ENCODE data around the gene NFILZ. TPM values are rescaled to one million over a fixed set of nuclear protein-coding genes. Genes with fewer than 3 reads are reported as not detected.

NFILZ gene
- not detected for total RNA-seq

- POLR2A ChIA-PET: no interaction called here
- CTCF ChIA-PET: interaction anchor here (1.5 to 1.6 kb wide), 2 partner anchors 12 to 64 kb away, joined by 4 read pairs; no protein-coding TSS in a partner anchor
Observed at GRCh38 chr19:8629996-8630683, at the start of gene NFILZ. NFILZ (plus strand) TSS chr19:8630633; CDS start chr19:8676766, 46,133 bp downstream.

- ChIA-PET POLR2A (interaction anchor here (0.6 to 5.9 kb wide), 5 partner anchors 66 to 947 kb away, joined by 3 to 31 read pairs (median 5); partner anchors contain the start of genes PCP2 and ZNF414), CTCF (interaction anchor here (0.6 to 6.6 kb wide), 48 partner anchors 9 to 1894 kb away, joined by 3 to 59 read pairs (median 4); partner anchors contain the start of genes HNRNPM, MARCHF2, OR2Z1 and ZNF414)
Observed at GRCh38 chr19:8580710-8581281, 49.6 kb upstream of the NFILZ start.

DNA sequence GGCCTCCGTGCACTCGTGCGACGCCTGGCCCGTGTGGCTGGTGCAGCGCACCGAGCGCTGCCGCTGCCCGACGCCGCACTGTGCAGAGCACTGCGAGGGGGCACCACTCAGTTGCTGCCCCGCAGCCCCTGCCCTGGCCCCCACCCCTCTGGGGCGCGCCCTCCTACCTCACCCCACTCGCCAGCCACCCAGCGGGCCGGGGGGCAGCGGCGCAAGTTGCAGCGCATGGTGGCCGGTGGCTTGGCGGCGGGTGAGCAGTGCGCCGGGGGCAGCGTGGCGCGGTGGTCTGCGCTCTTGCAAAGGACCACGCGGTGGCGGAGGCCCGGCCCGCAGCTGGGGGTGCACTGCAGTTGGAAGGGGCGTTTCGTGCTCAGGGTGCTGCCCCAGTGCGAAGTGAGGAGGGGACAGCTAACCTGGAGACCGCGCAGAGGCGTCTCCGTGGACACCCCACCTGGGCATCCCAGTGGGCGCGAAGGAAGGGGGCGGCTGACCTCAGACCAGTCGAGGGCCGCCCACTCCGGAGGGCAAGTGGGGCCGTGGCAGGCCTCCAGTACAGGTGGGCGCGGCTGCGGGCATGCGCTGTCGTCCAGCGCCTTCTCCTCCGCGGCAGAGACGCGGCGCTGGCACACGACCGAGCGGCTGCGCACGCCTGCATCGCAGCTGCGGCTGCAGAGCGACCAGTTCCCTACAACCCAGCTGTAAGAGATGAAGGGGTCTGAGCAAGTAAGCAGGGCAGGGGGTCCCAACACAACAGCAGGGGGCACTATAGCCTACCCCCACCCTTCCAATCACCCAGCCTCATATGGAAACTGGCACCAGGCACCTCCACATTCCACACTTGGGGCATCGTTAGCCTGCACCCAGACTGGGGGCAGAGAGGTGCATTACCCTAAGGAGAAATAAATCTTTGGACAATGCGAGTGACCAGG lies 45.2 kb upstream of the NFILZ start:
- ChIA-PET CTCF (interaction anchor here (0.5 to 1.3 kb wide), 2 partner anchors 41 to 230 kb away, joined by 3 to 4 read pairs; no protein-coding TSS in a partner anchor), POLR2A (no interaction called here)

DNA sequence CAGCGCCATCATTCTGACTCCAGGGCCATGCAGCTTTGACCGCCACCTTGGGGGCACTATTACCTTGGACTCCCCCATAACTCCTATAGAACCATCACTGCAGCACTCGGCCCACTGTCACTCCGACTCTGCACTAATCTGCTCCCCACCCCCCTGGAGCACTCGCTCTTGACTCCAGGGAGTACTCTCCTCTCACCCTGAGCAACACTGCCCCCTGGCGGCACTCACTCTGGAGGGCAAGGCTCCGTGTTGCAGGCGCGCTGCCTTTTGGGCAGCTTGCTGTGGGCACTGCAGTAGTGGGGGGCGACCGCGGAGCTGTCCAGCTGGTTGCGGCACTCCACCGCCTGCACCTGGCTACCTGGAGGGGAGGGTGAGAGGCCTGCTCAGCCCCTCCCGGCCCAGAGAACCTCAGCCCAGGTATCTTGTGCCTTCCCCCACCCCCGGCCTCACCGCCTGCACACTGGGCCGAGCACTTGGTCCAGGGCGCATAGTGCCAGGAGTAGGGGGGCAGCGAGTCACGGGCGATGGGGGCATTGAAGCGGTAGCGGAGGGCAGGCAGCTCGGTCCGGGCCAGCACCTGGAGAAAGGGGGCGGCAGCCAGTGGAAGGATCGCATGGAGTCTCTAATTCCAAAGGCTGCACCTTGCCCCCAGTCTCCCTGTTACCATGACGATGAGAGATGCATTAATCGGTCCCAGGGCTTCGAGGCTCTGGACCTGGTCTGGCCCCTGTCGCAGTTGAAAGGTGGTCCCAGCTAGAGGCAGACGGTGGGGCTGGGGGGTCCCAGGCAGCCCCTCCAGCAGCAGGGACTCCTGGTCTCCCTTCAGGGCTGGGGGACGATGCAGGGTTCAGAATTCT lies 44.3 kb upstream of the NFILZ start:
- POLR2A ChIA-PET: interaction anchor here (0.7 kb wide), 1 partner anchor 172 kb away, joined by 3 read pairs; no protein-coding TSS in a partner anchor
- CTCF ChIA-PET: interaction anchor here (0.5 to 3.2 kb wide), 7 partner anchors 8 to 231 kb away, joined by 3 to 14 read pairs (median 4); partner anchors contain the start of gene MYO1F

DNA sequence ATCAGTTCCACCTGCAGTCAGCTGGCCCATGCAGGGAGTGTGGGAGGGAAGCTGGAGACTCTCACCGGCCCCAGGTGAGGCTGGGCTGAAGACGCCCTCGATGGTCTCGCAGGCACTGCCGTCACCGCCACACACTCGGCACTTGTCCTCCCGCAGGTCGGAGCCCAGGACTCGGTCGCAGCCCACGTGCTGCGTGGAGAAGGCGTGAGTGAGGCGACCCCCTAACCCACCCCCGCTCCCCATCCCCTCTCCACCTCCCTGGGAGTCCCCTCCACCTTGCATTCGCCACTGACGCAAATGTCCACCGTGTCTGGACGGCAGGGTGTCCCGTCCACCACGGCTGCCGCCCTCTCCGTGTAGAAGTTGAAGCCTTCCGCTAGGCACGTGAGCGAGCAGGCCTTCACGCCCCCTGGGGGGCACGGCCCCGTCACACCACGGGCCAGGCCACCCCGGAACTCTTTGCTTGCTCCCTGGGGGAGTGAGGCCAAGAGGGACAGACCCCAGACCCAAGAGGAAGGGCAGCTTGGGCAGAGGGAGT lies 41.2 kb upstream of the NFILZ start:
- ChIA-PET CTCF (interaction anchor here (1.6 to 3.2 kb wide), 2 partner anchors 8 to 11 kb away, joined by 7 to 14 read pairs; partner anchors contain the start of gene MYO1F), POLR2A (no interaction called here)

DNA sequence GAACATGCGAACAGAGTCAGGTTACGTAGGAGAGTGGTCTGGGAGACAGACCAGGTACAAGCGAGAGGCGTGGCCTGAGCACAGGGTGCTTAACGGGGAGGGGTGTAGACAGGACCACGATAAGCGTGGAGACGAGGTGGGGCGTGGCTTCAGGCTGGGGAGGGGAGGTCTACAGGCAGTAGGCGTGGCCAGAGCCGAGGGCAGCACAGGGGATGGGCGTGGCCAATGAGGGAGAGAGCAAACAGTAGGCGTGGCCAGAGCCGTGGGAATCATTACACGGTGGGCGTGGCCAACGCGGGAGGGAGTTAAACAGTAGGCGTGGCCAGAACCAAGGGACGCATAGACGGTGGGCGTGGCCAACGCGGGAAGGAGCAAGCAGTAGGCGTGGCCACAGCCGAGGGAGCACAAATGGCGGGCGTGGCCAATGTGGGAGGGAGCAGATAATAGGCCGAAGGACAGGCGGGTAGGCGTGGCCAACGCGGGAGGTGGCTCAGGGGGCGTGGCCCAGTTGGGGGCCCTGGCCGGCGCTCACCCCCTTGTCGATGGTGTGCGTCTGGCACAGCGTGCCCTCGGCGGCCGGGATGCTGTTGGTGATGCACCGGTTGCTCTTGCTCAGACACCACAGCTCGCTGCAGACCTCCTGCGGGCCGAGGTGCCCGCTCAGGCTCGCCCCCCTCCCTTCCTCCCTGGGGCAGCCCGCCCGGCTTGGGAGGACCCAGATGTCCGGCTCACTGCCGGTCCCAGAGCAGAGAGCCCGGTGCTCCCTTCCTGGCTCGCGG lies 38.0 kb upstream of the NFILZ start:
- ChIA-PET POLR2A (no interaction called here), CTCF (interaction anchor here (1.1 to 5.3 kb wide), 3 partner anchors 12 to 22 kb away, joined by 3 to 59 read pairs (median 3); partner anchors contain the start of gene MYO1F)

DNA sequence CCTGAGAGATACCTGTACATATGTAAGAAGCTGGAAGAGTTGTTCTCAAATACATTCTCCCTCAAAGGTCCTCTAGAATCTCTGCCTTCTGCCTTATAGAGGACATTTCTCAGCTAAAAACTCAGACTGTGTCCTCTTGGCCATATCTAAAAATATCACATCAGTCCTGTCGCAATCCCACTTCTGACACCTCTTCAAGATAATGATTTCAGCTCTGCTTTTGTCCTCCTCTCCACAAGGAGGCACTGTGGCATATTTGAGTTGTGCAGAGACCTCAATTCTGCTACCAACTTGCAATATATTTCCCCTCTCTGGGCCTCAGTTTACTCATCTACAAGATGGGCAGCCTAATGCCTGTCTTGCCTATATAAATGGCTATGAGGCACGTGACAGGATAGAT lies 36.5 kb upstream of the NFILZ start:
- POLR2A ChIA-PET: no interaction called here
- CTCF ChIA-PET: interaction anchor here (1.1 to 5.3 kb wide), 2 partner anchors 14 to 25 kb away, joined by 4 to 59 read pairs; partner anchors contain the start of gene MYO1F

- ChIA-PET POLR2A (no interaction called here), CTCF (interaction anchor here (0.6 to 5.3 kb wide), 2 partner anchors 16 to 159 kb away, joined by 3 to 59 read pairs; partner anchors contain the start of gene MYO1F)
Observed at GRCh38 chr19:8595651-8596050, 34.8 kb upstream of the NFILZ start.

DNA sequence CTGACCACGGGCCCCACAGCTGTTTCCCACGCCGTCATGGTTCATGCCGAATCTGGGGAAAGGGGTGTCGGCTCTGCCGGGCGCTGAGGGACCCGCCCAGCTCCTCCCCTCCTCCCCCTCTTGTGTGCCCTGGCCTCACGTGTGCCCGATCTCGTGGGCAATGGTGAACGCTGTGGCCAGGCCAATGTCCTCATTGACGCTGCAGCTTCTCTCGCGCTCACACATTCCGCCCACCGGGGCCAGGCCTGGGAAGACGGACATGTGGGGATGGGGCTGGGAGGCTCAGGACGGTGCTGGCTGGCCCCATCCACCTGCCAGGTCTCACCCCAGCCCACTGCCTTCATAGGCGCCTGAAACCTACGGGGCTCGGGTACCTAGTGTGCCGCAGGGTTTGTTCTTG lies 34.3 kb upstream of the NFILZ start:
- ChIA-PET CTCF (interaction anchor here (0.6 to 5.3 kb wide), 2 partner anchors 16 to 159 kb away, joined by 3 to 59 read pairs; partner anchors contain the start of gene MYO1F), POLR2A (no interaction called here)

DNA sequence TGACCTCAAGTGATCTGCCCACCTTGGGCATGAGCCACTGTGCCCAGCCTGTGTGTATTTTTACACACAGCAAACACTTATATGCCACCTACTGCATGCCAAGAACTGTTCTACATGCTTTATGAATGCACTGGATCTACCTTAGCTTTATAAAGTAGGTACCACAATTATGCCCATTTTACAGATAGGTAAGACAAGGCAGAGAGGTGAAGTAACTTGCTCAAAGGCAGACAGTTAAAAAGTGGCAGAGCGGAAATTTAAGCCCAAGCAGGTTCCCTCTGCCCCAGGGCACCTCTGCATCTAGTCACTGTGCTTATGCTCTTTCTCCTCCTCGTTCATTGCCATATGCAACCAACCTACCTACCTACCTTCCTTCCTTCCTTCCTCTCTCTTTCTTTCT lies 30.4 kb upstream of the NFILZ start:
- ChIA-PET POLR2A (no interaction called here), CTCF (no interaction called here)

DNA sequence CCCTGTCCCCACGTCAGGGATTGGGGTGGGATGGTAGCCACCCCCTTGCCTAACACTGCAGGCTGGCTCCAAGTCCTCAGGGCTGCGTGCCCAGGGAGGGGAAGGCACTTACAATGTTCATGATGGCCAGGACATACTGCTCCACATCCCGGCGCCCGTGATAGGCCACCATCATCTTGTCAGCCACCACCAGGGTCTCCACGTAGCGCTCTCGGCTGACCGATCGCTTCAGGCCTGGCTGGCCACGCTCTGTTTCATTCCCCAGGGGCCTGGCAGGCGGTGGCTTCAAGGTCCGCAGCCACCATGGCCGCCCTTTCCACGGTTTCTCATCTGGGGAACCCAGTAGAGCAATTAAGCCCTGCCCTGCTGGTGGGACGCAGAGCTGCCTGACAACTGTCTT lies 29.6 kb upstream of the NFILZ start:
- POLR2A ChIA-PET: no interaction called here
- CTCF ChIA-PET: interaction anchor here (0.8 kb wide), 1 partner anchor 11 kb away, joined by 3 read pairs; no protein-coding TSS in a partner anchor

GRCh38 chr19:8601796-8602195 lies 28.6 kb upstream of the NFILZ start:
- ChIA-PET POLR2A (no interaction called here), CTCF (interaction anchor here (0.8 to 1.5 kb wide), 2 partner anchors 10 to 21 kb away, joined by 3 to 4 read pairs; no protein-coding TSS in a partner anchor)

DNA sequence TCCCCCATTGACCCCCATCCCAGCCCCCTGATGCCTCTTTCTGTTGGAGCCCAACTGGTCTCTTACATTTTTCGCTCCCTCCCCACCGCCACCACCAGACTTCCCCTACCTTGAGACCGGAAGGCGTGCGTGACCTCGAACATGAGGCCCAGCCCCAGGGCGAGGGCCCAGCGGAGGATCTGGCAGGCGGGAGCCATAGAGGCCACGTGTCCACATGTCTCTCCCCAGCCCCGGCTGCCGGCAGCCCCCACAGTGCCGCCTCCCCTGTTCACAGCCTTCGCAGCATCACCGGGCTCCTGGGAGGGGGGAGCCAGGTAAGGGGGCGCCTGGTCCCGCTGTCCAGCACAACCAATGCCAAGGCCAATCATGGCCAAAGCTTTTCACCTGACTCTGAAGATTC lies 24.9 kb upstream of the NFILZ start:
- CTCF ChIA-PET: interaction anchor here (1.1 to 1.4 kb wide), 2 partner anchors 10 to 89 kb away, joined by 3 read pairs; no protein-coding TSS in a partner anchor
- POLR2A ChIA-PET: no interaction called here

DNA sequence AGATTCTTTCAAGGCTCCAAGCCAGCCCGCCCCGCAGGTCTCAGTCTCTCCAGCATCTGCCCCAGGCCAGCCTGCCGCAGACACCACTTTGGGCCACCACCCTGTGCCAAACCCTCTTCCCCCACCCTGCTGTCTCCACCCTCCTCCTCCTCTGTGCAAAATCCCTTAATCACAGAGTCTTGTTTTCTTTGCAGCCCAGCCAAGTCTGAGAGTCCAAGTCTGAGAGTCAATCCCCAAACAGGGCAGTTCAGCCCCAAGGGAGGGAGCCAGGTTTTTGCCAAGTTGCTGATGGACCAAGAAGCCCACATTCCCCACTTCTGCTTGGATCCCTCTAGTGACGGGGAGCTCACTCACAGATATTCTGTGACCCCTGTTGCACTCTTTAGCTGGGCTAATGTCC lies 23.0 kb upstream of the NFILZ start:
- CTCF ChIA-PET: no interaction called here
- POLR2A ChIA-PET: no interaction called here

- POLR2A ChIA-PET: no interaction called here
- CTCF ChIA-PET: interaction anchor here (0.6 to 1.0 kb wide), 2 partner anchors 30 to 33 kb away, joined by 3 read pairs; no protein-coding TSS in a partner anchor
Observed at GRCh38 chr19:8608941-8609278, 21.5 kb upstream of the NFILZ start.

GRCh38 chr19:8609279-8610040 lies 21.0 kb upstream of the NFILZ start:
- CTCF ChIA-PET: interaction anchor here (0.6 to 1.0 kb wide), 2 partner anchors 30 to 32 kb away, joined by 3 read pairs; no protein-coding TSS in a partner anchor
- POLR2A ChIA-PET: no interaction called here

Measured in activated CD8-positive, alpha-beta memory T cell treated with anti-CD3 and anti-CD28 coated beads for 36 hours (primary cell).